GM21526 (cell line): ENCODE results near the gene RGPD5.
A peak's percentile ranks its signal among the peaks of the same experiment; 100 is the strongest.
"Not testable (repeated sequence)": the region's sequence is repeated elsewhere in the genome, so short reads cannot be mapped to it uniquely, and the experiment has no call there.

Source experiments
- ATAC-seq: cut with Tn5 transposase; IDR thresholded peaks from one replicate; pipeline ENCODE4 v1.9.1; 2021; ENCODE audit warnings: moderate library complexity; ENCODE audit not compliant: unreplicated experiment, low FRiP score

RGPD5 gene

DNA sequence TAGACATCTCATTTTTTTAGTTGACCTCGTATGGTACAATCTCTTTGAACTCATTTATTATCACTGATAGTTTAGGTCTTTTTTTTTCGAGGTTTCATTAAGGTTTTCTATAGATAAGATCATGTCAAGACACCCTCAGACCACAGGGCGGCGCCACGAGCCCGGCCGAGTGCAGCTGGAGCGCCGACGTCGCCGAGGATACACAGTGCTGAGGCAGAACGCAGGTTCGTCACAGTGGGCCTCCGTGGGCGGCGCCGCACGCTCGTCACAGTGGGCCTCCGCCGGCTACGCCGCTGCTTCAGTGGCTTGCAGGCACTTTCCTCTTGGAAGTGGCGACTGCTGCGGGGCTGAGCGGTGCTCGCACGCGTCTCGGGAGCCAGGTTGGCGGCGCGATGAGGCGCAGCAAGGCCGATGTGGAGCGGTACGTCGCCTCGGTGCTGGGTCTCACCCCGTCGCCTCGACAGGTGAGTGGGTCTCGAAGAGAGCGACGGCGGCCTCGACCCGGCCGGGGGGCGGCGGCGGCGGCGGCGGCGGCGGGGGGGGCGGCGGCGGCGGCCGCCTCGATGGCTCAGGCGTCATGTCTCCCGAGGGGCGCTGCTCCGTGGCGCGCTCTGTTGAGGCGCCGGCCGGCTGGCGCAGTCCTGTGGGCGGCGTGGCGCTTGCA, at the start of gene RGPD5:
RGPD5 (plus strand) TSS at position 232 of the 664 bp plus-strand sequence; CDS start at position 393, 161 bp downstream.
- ATAC-seq, result peak; percentile 97

DNA sequence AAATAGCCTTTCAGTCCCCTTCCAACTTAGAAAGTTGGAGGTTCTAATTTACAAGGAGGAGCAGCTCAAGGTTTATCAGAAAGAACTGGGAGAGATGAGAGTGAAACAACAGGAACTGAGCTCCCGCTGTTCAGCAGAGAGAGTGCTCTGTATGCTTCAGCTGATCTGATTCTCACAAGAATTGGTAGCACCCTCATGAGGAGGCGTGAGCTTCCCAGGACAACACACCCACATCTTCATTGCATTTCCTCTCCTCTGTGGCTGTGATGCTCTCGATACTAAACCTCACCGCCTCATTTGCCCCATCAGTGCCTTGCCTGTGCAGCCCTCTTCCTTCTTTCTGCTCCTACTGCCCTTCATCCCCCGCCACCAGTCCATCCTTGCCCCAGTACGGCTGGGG, 42.5 kb upstream of the RGPD5 start:
- not testable (repeated sequence) for ATAC-seq

DNA sequence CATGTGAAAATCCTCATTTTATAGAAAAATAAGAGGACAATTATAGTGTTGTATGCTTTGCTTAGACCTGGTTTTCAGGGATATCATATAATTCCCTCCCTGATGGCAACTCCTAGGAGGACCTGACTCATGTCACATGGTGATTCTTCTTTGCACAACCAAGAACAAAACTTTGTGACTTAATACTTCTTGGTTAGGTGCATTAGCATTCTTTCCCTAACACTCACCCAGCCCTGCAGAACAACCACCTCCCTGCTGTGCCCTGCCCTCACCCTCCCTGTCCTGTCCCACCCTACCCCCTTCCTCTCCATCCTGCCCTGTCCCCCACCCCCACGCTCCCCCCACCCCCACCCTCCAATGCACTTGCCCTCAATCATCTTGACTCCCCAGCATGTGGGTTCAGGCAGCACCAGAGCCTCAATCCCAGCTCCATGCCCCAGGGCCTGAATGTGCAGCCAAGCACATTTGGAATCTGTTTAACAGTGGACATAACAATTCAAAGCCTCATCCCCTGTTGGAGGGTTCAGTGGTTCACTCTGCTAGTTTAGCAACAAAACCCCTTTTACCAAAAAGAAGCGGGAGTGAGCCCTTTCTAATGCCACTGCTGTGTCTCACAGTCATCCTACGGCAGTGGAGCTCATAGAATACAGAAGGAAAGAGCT, 36.8 kb upstream of the RGPD5 start:
- ATAC-seq, result not testable (repeated sequence)

DNA sequence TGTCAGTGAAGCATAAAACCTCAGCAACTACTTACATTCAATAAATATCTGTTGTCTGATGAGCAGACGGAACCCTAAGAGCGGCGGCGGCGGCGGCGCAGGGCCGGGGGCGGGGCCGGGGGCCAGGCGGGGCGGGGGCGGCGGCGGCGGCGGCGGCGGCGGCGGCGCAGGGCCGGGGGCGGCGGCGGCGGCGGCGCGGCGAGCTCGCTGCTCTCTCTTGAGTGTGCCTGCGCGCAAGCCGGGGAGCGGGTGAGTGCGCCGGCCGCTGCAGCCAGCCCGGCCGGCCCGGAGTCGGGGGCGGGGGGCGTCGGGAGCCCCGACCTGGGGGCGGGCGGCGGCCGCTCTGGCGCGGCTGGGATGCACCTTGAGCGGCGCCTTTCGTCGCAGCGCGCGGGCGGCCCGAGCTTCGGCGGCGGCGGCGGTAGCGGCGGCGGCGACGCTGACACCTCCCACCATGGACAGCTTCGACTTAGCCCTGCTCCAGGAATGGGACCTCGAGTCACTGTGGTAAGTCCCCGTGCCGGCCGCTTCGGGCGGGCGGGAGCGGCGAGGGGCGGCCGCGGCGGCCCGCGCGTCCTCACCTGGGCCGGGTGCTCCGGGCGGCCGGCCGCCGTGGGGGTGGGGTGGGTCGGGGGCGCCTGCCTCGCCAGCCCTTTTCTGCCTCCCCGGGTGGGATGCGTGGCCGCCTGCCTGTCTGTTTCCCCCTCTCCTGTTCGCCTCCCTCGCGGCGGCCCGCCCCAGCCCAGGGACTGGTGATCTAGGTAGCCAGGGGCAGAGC, 33.7 kb upstream of the RGPD5 start:
- not testable (repeated sequence) for ATAC-seq

DNA sequence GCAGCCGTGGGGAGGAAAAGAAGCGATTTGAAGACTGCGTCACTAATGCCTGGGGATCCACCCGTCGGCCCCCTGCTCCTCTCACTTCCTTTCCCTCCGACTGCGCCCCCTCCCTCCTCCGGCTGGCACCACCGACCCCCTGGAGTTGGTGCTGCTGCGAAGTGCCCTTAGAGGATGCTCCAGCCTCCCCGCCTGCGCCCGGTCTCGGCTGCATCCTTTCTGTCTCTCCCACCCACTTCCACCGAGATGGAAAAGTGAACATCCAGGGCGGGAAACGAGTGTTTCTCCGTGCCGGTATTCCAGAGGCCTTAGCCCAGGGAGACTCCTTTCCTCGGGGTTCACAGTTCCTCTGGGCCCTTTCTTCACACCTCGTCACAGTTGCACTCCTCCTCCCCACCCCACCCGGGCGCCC, 33.1 kb upstream of the RGPD5 start:
- not testable (repeated sequence) for ATAC-seq

DNA sequence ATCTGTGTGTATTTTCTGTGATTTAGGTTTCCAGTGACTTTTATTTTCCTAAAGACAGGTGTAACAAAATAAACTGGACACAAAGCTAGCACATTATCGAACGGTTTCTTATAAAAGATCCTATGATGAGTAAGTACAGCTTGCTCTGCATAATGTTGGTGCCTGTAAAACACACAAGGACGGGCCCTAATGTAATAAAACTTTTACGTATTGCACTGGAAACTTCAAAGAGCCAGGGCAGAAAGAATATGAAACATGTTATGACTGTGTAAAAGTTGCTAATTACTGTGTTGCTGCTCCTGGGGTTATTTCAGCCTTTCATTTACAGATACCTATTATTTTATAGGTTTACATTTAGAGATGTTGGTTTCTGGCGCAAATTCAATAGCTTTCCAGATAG, 32.1 kb upstream of the RGPD5 start:
- ATAC-seq, result not testable (repeated sequence)

DNA sequence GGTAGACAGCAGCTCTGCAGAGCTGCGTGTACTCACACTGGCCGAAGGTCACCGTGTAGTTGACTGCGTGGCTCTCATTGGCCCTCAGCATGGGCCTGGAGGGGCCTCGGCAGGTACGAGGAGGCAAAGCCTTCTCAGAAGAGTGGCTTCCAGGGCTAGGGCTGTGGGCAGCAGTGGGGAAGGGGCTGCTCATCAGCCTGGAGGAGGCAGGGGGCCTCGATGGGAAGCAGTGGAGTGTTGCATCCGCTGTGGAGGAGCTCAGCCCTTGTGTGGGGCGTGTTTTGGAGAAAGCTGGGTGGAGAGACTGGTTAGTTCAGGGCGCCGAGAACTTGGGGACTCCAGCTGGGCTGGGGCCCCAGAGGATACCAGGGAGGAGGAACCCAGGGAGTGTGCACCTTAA, 28.0 kb upstream of the RGPD5 start:
- ATAC-seq, result not testable (repeated sequence)

DNA sequence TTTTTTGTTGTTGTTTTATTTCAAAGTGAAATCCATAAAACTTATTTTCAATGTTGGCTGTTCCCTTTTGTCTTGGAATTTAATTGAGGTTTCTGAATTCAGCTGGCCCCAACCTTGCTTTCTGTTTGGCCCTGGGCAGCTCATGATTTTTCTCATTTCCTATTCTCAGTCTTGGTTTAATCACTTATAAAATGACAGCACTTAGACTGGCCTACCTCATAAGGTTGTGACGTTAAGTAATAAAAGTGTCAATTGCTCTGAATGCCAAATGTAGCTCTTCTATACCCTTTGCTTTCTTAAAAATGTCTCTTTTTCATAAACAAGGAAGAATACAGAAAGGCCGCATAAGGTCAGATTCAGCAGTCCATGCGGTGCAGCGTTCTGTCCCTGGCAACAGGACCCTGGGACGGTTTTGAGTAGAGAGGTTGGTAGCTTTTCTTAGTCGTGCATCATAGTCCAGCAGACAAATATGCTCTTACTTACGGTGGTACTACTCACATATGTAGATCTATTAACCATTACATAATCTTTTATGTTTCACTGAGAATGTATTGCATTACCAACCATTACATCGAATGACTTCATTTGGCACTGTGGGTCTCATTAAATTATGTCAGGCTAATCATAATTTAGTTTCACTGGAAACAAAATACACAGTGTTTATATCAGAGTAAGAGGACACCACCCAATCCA, 27.1 kb upstream of the RGPD5 start:
- not testable (repeated sequence) for ATAC-seq

DNA sequence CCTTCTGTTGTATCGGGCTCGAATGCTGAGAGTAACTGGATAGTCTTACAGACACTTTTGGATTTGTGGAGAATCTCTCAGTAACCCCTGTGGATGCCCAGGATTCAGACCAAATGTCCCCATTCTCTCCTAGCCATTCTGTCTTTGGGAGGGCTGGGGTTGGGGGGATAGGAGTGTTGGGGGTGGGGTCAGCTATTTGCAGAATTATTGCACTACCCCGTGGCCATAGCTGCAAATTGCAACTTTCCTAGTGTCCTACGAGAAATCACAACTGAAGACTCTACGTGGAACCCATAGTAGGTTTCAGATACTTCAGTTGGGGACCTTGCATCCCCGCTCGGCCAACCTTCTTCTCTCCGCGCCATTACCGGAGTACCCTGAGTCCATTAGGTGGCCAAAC, 25.2 kb upstream of the RGPD5 start:
- not testable (repeated sequence) for ATAC-seq

DNA sequence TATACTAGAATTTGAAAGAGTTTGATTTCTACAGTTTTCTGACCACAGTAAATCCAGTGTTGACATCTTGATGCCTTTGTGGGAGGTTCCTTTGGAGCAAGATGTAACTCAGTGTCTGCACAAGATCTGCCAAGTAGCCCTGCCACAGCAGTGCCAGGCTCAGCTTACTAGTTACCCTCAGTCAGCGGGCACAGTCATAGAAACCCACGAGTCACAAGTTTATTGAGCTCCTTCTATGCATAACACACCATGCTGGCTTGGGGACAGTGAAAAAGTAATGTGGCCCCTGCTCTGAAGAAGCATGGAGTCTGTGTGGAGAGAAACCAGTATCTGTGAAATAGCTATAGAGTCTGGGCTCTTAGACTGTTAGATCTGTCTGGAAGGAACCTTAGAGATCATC, 15.0 kb upstream of the RGPD5 start:
- not testable (repeated sequence) for ATAC-seq

DNA sequence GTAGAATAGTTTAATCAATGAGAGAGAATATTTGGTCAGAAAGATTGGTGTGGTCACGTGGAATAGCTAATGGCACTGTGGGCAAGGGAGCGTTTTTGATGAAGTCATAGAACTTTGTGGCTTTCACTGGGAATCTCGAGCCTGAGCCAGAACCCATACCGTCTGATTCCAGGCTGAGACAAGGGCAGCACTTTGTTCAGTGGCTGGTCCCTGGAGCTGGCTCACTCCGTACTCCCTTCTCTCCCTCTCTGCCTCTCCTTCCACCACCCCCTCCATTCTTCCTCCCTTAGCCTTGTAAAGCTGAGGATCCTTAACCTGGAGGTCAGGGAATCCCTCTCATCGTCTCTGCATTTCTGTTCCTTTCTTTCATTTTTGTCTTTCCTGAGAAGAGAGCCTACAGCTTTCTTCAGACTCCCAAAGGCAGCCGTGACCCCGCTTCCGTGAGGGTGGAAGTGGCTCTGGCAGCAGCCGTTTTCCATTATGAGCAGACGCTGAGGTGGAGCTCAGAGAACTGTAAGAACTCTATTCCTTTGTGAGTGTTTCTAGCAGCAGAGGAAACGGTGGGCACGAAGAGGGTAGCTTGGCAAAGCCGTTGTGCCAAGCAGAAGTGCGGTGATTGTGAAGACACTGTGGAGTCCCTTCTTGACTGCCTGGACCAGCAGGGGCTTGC, 12.8 kb upstream of the RGPD5 start:
- ATAC-seq, result not testable (repeated sequence)

DNA sequence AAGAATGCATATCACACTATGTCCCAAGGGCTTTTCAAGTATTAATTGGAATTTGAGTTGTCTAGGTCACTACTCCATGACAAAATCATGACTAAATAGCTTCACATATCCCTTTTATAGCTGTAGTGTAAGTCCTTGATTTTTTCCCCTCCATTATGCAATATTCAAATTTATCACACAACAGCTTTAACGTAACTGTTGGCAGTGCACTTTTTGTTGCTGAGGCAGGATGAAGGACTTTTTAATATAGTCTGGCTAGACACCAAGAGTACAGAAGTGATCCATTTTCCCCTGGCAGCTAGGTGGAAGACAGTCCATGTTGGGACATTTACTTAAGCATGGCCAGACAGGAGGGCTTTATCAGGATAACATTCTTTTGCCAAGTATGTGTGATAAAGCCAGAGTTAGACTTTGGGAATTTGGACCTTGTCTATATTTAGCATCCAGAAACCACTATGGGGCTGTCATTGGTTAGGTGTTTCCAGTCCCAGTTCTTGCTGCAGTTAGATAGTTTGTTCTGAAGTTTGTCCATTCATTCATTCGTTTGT, 11.6 kb upstream of the RGPD5 start:
- not testable (repeated sequence) for ATAC-seq

DNA sequence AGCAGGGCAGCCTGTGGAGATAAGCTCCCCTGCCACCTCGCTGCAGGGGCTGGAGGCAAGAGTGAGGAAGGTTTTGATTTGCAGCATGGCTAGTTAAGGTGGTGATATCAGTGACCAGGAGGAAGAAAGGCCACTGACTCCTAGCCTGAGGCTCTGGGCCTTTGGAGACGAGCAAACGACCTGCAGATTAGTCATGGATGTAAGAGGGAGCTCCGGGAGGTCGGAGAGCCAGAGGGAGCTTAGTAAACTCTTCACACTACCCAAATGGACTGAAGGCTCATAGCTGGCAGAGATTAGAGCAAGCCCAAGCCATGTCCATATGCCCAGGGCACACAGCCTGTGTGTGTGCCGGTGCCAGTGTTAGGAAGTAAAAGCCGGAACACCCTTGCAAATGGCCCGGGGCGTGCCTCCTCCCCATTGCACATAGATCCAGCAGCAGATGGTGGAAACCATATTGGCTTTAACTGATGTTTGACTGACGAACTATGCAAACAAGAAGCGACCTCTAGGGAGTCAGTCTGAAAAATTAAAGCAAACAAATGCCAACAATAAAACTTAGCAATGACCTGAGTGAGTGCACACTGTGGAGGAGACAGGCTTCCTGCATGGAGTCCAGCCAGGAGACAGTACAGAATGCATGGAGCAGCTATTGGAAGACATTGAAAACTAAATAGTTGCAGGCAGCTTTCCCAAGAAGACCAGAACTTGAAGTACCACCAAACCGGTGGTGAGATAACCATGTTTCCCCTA, 2.4 kb upstream of the RGPD5 start:
- ATAC-seq, result not testable (repeated sequence)

DNA sequence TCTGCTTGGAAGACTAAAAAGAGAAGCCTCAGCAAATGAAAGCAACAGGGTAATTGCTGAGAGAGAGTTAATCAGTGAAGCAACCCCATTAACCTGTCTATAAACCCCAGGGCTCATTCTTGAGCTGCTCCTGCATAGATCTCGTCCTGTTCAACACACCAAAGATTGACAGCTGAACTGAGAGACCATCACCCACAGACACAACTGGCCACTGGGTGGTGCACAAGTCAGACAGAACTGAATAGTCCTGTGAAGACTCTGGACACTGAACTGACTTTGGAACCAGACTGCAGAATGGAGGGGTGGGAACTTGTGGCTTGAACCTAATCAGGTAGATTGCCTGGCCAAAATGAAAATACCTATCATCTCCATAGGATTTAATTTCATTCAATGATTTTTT, 1.4 kb upstream of the RGPD5 start:
- peak; percentile 58 for ATAC-seq

DNA sequence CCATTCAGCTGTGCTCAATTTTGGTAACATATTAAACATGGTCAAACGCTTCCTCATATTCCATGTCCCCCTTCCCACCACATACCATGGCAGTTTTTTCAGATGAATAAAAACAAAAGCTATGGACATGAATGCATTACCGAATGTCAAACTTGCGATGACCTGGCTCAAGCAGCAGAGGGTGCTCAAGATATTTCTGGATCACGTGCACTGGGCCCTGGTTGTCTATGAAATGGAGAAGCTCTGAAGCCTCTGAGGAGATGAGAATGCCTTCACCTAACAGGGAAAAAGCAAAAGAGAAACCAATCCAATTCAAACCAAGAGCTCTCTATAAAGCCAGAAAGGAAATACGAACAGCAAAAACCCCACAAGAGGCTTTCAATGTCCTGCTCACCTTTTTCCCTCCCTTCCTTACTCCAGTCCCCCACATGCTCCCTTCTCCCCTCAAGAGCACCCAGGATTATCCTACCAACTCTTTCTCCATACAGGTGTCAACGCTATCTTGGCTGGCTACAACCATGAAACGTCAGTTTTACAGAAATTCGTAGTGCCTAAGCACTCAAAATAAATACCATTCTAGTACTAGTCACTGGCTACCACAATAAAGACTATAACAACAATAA, 77.1 kb downstream of the RGPD5 start:
- peak; percentile 95 for ATAC-seq

DNA sequence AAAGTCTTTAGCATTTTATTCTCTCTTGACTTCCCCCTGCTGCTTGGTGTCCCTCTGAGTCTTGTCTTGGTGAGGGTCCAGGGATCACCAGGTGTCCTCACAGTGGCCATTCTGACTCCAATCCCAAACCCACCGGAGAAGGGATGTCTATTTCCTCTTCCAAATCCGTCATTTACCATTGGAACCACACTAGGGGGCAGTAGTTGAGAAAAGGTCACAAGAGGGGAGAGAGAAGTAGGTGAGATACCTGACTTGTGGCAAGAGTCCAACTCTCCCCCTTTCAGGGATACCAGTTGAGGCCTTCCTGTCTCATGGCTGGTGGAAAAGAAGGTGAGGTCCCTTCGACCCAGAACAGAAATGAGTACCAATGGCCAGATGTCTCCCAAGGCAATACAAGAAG, 82.5 kb downstream of the RGPD5 start:
- ATAC-seq, result not testable (repeated sequence)

DNA sequence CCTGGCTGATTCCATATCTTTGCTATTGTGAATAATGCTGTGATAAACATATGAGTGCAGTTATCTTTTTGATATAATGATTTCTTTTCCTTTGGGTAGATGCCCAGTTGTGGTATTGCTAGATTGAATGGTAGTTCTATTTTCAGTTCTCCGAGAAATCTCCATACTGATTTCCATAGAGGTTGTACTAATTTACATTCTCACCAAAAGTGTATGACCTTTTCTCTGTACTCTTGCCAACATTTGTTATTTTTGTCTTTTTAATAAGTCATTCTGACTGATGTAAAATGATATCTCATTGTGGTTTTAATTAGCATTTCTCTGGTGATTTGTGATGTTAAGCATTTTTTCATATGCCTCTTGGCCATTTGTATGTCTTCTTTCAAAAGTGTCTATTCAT, 88.0 kb downstream of the RGPD5 start:
- not testable (repeated sequence) for ATAC-seq

DNA sequence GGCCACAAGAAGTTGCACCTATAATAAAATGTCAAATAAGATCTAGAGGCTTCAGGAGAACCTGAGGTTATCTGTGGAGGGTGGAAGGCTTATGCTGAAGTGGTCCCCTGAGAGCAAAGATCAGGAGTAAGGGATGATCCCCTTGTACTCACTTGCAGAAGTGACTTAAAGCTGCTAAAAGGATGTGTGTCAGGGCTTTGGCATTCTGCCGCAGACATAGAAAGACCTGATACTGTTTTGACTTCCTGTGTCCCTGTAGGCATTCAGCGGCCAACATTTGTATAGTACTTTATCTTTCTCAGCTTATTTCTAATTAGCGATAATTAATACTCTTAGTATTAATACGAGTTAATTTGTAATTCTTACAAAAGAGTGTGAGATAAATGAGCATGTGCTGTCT, 94.3 kb downstream of the RGPD5 start:
- ATAC-seq, result not testable (repeated sequence)

DNA sequence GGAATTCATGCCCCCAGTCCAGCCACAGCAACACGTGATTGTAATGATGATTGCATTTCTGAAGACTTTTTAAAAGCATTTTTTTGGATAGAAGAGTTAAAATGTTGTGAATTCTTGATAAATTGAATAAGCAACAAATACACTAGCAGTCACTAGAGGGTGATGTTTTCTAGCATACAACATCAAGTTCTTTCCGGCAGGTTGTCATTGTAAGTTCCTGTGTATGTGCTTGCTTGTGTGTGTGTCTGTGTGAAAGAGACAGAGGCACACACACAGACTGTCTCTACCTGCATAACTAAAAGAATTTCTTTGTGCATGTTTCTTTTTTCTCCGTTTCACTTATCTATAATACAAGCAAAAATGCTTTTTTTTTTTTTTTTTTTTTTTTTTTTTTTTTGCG, 95.8 kb downstream of the RGPD5 start:
- not testable (repeated sequence) for ATAC-seq
